Right lobe of liver (tissue), 4 donors: ENCODE data around the gene FBXO47.

Experiments
- CTCF ChIP-seq, 4 donors: fragments of 200-600 bp in 3 of 4; fragments of 450-650 bp in 1 of 4; IDR thresholded peaks; one replicate each; pipeline versions ENCODE4 v1.5.1 to v1.8.0; 2016 to 2022; ENCODE audit warnings: antibody characterized with exemption in 4 of 4, mild to moderate bottlenecking in 2 of 4
- POLR2A ChIP-seq: fragments of 450-650 bp; IDR thresholded peaks from one replicate; pipeline ENCODE4 v1.6.1; 2017; ENCODE audit warnings: antibody characterized with exemption, mild to moderate bottlenecking
- donor health status: DM: no; HTN: no; CAD: no.
- donor health status: DM: no; HTN: no; CAD: no.
- donor health status: DM: no; HTN: yes; CAD: no.

DNA sequence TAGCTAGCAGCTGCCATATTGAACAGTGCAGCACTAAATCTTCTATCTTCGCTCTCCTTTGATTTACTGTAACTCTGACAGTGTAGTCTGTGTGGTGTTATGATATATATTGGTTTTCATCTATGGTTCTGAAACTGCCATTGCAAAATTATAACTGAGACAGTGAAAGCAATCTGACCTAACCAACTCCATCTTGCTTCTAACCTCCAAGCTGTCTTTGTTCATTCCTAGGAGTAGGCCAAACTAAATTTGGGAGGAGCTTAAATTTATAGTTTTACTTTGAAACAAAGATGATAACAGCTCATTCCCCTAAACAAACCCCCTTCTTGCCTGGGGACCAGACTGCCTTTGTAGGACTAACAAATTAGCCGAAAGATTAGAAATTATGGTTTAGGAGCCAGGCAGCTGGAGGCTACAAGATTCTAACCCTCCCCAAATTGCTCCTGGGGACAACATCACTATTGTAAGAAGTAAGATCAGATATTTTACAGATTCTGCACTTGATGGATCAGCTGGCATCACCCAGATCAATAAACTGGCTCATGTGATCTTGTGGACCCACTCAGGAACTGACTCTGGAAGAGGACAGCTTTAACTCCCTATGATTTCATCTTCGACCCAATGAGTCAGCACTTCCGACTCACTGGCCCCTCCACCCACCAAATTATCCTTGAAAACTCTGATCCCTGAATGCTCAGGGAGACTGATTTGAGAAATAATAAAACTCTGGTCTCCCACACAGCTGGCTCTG, 47.0 kb upstream of the FBXO47 start:
- no peak for TF ChIP-seq CTCF (IDR thresholded peaks at IDR 0.05)
- no peak for TF ChIP-seq POLR2A
